ENCODE results near the gene SRA1.

SRA1 gene

GRCh38 chr5:140548791-140549190 is 8.5 kb downstream of the SRA1 start:
- no peak for DNase-seq

DNA sequence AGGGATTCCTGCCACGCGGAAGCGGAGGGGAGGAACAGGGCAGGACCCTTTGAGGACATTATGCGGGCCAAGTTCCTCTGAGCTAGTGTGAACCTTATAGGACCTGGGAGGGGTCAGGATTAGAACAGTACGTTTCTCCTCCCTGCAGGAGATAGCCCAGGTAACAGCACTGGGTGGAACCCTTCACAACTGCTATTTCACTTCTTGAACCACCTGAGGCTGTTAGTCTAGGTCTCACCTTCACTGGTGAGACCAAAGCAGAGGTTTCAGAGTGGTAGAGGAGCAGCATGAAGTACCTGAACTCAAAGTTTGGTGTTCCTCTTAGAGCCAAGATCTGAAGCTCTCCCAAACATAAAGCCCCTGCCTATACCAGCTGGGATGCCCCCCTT is 9.0 kb downstream of the SRA1 start:
- no peak for DNase-seq

- DNase-seq: peak; percentile 85
These were observed 9.6 kb downstream of the SRA1 start, which contains the start of gene EIF4EBP3 for GRCh38 chr5:140547508-140548299. Gene EIF4EBP3 (plus strand): TSS chr5:140547662. CDS start chr5:140547738, 76 bp downstream.

DNA sequence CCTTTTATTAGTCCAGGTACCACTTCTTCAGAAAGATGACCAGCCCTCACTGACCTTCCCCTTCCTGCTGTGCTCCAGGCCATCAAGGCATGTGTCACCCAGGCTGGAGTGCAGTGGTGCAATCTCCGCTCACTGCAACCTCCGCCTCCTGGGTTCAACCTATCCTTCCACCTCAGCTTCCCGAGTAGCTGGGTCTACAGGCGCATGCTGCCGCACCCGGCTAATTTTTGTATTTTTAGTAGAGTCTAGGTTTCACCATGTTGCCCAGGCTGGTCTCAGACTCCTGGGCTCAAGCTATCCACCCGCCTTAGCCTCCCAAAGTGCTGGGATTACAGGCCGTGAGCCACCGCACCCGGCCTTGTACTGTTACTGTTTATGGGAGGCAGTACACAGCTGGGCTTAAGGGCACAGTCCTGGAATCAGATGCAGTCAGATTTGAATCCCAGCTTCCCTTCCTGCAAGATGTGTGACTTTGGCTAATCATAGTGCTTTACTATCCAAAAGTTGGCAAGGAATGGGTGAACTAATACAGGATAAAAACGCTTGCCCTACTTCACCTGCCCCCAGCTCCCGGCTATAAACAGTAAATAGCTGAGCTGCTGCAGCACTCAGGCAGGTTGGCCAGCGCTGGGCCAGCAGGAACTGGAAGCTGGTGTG is 10.3 kb downstream of the SRA1 start:
- no peak for DNase-seq

DNA sequence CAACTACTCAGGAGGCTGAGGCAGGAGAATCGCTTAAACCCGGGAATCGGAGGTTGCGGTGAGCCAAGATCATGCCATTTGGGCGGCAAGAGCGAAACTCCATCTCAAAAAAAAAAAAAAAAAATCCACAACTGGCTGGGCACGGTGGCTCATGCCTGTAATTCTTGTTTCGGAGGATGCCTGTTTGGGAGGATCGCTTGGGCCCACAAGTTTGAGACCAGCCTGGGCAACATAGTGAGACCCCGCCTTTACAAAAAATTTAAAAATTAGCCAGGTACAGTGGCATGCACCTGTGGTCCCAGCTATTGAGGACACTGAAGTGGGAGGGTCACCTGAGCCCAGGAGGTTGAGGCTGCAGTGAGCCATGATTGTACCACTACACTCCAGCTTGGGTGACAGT is 11.7 kb downstream of the SRA1 start:
- no peak for DNase-seq

DNA sequence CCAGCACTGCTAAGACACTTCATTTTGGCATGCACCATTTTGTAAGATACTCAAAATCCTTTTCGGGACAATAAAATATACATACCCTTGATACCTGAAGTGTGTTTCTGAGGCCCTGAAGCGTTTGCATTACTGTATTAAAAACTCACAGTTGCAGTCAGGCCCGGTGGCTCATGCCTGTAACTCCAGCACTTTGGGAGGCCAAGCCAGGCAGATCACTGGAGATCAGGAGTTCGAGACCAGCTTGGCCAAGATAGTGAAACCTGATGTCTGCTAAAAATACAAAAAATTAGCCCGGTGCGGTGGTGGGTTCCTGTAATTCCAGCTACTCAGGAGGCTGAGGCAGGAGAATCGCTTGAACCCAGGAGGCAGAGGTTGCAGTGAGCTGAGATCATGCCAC is 12.3 kb downstream of the SRA1 start:
- DNase-seq: no peak

- DNase-seq: no peak
These were observed 14.3 kb downstream of the SRA1 start for GRCh38 chr5:140542972-140543371.

- DNase-seq: no peak
These were observed 17.0 kb downstream of the SRA1 start for GRCh38 chr5:140540227-140540626.

- no peak for DNase-seq
These were observed 33.3 kb downstream of the SRA1 start for GRCh38 chr5:140524003-140524402.

DNA sequence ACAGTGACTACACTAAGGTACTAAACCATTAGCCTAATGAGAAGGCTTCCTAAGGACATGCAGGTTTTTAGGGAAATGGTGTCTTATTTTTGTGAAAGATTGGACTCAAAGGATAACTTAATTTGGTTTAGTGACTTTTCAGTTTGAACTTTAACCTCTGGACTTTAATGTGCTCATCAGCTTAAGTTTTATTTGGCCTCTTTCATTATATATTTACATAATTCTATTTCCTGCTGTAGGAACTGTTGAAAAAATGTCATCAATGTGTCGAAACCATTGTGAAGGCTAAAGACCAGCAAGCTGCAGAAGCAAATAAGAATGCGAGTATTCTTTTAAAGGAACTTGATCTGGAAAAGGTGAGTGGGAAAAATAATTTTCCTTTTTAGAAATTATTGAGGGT is 44.1 kb downstream of the SRA1 start:
- no peak for DNase-seq

GRCh38 chr5:140509898-140510297 is 47.4 kb downstream of the SRA1 start:
- DNase-seq: no peak

- DNase-seq: no peak
These were observed 54.4 kb downstream of the SRA1 start for GRCh38 chr5:140502834-140503233.

Measured in activated T-cell treated with anti-CD3 and anti-CD28 coated beads, Interleukin-2, amount 50 U/mL, for 1 hour (primary cell).